CD4-positive, alpha-beta T cell treated with Interleukin-15 for 1 hour (primary cell): Measurements from ENCODE around the gene SCP2.
"Not testable (repeated sequence)": the region's sequence is repeated elsewhere in the genome, so short reads cannot be mapped to it uniquely, and the experiment has no call there.

ENCODE experiments used
- DNase-seq: peaks from one replicate; pipeline ENCODE4 v3.0.0-alpha.2; 2020

Gene SCP2

DNA sequence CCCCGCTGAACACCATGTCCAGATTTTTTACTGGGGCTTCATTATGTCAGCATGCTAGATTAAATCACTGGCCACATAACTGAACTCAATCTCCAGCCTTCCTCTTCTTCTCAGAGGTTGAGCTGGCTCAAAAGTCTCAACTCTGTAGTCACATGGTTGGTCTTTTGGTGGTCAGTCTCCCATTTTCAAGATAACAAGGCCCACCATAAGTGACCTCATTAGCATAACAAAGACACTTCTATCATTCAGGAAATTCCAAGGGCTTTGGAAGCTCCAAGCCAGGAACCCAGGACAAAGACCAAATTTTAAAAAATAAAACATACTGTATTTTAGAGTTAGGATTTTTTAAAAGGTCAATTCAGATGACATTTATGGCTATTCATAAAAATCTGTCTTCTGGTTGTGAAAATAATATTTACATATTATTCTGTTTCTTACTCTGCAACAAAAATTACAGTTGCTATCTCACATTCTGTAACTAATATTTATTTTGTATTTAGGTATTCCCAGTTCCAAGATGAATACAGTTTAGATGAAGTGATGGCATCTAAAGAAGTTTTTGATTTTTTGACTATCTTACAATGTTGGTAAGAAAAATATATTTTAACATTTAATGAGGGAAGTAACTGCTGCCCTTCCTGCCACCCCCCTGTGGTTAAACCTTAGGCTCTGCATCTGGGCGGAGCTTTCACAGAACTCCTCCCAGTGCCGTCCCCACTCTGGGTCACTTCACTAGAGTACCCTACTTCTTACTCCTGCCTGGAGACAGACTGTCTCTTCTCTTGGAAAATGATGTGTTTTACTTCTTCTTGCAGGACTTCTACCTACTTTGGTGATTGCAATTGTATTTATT lies 49.3 kb downstream of the SCP2 start:
- no peak for DNase-seq

DNA sequence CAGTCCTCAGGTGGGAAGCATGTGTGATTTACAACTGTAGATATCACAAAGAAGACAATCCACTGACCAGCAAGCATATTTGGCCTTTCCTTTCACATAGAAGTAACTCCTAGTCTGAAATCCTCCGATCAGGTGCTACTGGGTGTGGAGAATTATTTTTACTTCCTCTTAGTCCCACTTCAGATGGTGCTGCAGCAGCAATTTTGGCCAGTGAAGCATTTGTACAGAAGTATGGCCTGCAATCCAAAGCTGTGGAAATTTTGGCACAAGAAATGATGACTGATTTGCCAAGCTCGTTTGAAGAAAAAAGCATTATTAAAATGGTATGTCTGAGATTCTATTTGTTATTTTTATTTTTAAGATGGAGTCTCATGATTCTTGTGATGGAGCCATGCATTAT lies 51.0 kb downstream of the SCP2 start:
- DNase-seq: no peak

DNA sequence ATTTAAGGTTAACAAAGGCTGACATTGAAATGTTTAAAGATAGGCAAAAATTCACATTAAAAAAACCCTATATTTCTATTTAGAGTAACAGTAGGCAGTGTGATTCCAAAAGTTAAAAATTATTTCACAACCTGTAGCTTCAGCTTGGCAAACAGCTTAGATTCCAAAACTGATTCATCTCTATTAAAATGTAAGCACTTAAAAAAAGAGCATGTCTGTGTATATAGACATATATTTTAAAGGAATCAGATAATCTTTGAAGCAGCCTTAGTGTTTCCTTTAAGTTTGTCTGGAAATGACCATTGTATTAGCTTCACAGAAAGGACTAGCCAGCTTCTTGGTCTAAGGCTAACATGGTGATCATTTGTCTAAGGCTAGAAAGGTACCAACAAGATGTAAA lies 65.7 kb downstream of the SCP2 start:
- not testable (repeated sequence) for DNase-seq

DNA sequence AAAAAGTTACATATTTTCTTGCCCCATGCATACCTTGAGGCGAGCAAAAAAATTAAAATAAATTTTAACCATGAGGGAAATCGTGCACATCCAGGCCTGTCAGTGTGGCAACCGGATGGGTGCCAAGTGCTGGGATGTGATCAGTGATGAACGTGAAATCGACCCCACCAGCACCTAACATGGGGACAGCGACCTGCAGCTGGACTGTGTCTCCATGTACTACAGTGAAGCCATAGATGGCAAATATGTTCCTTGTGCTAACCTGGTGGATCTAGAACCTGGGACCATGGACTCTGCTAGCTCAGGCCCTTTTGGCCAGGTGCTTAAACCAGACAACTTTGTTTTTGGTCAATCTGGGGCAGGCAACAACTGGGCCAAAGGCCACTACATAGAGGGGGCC lies 67.6 kb downstream of the SCP2 start:
- no peak for DNase-seq

DNA sequence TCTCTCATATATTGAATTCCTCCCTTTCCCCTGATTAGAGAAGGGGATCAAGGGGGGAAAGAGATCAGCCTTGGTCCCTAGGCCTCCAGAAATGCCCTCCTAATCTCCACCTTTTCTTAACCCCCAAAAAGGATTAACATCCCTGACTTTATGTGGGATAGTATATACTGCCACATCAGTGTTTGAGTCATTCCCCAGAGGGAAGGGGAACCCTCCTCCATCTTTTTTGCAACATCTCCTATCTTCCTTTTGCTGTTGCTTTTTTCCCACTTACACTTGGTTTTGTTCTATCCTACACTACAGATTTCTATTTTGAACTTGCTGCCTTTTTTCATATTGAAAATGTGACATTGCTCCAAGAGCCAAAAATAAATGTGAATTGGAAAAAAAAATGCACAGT lies 69.6 kb downstream of the SCP2 start:
- no peak for DNase-seq

DNA sequence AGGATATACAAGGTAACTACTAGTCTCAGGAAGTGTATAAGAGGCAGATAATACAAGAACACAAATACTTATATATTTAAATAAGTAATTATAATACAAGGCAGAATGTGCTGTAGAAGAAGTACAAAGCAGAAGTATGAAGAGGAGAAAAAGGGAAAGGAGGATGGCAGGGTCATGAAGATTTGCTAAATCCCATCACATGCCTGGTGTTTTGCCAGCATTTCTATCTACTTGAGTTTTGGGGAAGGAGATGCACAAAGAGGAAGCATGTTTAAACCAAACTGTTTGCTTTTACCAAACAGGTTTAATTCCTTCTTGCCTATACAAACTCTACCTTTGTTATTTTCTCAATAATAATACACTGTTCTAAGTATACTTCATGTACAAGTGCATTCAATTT lies 74.1 kb downstream of the SCP2 start:
- DNase-seq: no peak

DNA sequence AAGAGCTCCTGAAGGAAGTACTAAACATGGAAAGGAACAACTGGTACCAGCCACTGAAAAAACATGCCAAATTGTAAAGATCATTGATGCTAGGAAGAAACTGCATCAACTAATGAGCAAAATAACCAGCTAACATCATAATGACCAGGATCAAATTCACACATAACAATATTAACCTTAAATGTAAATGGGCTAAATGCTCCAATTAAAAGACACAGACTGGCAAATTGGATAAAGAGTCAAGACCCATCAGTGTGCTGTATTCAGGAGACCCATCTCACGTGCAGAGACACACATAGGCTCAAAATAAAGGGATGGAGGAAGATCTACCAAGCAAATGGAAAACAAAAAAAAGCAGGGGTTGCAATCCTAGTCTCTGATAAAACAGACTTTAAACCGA lies 79.5 kb downstream of the SCP2 start:
- not testable (repeated sequence) for DNase-seq

DNA sequence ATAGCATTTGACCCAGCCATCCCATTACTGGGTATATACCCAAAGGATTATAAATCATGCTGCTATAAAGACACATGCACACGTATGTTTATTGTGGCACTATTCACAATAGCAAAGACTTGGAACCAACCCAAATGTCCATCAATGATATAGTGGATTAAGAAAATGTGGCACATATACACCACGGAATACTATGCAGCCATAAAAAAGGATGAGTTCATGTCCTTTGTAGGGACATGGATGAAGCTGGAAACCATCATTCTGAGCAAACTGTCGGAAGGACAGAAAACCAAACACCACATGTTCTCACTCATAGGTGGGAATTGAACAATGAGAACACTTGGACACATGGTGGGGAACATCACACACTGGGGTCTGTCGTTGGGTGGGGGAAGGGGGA lies 83.2 kb downstream of the SCP2 start:
- not testable (repeated sequence) for DNase-seq

DNA sequence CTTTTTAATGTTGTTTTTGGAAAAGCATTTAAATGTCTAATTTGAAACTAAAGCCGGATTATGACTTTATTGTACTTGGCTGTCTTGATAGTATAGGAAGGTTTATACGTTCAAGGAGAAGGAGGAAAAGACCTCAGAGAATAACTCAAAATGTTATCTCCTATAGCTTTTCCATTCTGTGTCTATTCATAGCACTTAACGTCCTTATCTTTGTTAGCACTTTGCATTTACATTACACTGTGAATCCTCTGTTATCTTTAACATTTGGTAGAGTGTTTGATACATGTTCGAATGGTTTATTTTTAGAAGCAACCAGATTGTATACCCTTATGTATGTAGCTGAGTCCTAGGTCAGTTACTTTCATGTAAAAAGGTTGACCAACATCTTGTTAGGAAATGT lies 84.1 kb downstream of the SCP2 start:
- DNase-seq: no peak

DNA sequence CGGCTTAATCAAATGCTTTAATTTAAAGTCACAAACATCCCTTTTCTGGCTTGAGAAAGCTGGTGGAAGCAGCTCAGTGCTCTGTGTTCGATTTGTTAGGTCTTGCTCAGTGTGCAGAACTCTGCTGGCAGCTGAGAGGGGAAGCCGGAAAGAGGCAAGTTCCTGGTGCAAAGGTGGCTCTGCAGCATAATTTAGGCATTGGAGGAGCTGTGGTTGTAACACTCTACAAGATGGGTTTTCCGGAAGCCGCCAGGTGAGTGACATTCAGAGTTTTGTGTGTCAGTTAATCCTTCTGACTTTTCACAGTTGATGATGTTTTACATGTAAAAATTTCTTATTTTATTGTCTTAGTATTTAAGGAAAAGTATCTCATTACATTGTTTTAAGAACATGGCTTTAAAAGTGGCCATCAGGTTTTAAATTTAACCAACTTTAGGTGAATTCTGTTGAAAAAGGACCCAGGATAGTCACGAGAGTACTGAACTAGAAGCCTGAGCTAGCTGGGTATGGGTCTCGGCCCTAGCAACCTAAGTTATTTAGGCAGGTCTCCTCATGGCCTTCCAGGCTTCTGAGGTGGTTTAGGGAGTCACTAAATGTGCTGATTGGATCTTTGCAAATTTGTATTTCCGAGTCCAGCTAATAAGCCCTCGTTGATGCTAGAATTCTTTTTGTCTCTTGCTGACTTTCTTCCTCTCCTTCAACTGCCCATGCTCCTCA lies 87.9 kb downstream of the SCP2 start:
- peak; percentile 82 for DNase-seq

DNA sequence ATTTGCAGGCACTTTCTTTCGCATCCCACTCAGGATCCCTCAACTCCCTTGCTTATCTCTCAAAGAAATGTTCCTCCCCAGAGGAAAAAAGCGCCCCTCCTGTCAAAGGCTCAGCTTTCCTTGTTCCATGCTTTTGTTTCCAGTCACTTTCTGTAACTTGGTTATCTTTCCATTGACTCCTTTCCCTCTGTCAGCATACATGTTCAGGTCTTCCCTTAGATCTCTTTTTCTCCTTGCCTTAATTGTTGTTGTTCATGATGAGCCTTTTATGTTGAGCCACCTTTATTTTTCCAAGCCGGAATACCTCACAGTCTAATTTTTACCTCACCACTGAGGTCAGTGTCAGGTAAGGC lies 88.4 kb downstream of the SCP2 start:
- no peak for DNase-seq

DNA sequence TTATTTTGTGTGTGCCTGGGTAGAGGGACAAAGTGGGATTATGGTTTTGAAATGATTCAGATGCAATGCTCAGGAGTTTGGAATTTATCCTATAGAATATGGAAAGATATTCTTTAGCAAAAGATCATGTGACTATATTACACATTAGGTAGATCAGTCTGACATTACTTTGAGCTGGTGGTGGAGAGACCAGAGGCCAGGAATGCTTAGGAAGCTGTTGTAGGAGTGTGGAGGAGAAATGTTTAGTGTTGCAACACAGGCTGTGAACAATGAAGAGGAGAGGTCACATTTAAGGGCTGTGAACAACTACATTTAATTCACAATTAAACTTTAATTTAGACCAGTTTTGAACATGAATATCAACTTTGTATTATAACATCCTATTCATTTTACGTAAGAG lies 89.6 kb downstream of the SCP2 start:
- no peak for DNase-seq

DNA sequence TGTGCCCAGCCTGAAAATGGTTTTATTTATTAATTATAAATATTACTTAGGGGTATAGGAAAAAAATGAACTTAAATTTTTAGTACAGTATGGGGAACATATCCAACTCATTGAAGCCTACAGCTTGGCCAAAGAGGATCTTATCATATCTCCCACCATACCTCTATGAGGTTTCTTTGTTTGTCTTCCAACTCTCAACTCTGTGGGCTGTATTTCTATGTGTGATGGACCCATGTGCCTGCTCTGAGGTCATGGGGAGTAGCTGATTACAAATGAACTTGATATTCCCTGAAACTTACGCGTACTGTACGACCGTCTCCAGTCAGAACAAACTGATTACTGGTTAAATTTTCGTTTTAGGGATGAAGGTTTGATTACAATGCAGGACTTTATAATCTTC lies 93.5 kb downstream of the SCP2 start:
- no peak for DNase-seq

DNA sequence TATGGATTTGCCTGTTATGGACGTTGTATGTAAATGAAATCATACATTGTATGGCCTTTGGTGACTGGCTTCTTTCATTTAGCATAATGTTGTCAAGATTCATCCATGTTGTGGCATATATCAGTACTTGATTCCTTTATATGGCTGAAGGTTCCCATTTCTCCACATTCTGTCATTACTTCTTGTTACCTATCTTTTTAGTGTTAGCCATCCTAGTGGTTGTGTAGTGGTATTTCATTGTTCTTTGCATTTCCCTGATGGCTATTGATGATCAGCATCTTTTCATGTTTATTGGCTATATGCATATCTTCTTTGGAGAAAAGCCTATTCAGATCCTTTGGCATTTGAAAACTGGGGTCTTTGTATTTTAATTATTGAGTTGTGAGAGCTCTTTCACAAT lies 95.1 kb downstream of the SCP2 start:
- DNase-seq: no peak

DNA sequence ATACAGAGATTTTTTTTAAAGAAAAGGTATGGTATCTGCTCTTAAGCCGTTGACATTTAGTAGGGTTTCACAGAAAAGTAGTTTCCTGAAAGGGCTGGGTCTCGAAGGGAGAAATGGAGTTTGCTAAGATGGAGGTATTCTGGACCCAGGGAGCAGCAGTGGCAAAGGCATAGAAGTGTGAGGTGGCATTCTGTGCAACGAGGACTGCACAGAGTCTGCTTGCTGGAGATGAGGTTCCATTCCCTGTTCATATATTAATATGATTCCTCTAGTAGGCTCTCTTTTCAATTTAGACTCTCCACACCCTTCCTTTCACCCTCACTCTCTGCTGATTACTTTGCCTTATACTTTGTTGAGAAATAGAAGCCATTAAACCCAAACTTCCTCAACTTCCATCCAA lies 96.5 kb downstream of the SCP2 start:
- no peak for DNase-seq

DNA sequence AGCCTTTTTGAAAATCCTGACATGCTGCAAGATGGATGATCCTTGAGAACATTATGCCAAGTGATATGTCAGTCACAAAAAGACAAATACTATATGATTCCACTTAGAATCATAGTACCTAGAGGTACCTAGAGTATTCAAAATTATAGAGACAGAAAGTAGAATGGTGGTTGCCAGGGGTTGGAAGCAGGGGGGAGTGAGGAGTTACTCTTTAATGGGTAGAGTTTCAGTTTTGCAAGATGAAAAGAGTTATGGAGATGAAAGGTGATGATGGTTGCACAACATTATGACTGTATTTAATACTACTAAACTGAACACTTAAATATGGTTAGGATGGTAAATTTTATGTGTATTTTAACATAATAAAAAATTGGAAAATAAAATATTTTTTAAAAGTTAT lies 97.0 kb downstream of the SCP2 start:
- no peak for DNase-seq

DNA sequence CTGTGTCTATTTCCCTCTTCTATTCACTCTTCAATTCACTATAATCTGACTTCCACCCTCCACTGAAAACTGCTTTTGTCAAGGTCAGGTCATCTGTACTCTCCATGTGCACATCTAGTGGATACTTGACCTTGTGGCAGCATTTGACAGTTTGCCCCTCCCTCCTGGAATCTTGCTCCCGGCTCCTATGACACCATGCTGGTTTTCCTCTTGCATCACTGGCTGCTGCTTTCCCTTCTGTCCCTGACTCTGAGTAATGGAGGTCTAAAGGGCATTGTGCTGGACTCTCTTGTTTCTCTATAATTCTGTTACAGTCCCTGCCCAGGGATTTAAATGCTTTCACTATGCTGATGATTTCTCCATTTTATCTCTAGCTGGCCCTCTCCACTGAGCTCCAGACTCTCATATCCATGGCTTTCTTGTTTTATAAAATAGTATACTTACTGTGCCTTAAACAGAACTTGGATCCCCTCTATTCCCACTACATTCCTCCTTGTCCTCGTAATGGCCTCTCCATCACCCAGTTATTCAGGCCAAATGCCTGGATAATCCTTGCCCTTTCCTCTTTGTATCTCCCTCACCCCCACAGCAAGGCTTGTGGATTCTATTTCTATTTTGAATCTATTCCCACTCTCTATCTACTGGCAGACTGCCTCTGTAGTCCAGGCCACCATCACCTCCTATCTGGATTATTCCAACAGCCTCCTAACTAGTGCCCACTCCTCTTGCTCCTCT lies 98.1 kb downstream of the SCP2 start:
- no peak for DNase-seq

DNA sequence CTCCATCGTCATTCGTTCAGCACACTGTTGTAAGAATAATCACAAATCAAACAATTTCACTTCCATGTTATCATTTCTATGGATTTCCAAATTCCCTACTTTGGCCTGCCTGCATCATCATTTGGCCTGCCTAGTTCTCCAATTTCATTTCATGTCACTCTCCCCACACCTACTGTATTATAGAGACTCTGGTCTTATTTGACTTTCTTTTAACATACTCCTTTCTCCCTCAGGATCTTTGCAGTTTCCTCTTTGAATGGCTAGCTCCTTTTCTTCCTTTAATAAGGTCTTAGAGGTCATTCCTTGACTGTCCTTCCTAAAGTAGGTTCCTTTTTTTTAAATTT lies 98.7 kb downstream of the SCP2 start:
- DNase-seq: no peak

DNA sequence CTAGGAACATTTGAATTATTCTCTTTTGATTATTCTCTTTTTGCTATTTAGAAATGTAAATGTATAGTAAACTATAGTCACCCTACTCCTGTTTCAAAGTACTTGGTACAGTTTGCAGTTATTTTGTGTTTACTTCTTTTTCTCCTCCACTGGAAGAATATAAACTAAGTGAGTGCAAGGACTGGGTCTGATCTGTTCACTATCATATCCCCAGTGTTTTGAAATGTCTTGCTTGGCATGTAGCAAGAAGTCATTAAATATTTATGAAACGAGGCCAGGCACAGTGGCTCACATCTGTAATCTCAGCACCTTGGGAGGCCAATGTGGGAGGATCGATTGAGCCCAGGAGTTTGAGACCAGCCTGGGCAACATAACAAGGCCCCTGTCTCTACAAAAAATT lies 99.2 kb downstream of the SCP2 start:
- DNase-seq: no peak

DNA sequence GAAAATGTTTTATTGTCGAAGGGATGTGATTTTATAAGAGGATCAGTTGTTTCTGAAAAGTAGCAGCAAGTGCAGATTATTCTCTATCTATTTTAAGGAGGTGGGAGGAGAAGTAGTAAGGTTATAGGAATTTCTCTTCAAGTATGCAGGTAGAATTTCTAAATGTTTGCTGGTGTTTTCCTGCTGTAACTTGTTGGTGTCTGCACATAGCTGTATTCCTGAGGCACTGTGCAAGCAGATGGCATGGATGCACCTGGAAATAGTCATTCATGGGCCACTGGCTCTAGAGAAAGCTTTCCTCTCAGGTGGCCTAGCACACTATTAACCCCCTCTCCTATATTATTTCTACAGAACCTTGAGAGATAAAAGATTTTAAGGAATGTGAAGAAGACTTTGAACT lies 104.7 kb downstream of the SCP2 start:
- DNase-seq: no peak

DNA sequence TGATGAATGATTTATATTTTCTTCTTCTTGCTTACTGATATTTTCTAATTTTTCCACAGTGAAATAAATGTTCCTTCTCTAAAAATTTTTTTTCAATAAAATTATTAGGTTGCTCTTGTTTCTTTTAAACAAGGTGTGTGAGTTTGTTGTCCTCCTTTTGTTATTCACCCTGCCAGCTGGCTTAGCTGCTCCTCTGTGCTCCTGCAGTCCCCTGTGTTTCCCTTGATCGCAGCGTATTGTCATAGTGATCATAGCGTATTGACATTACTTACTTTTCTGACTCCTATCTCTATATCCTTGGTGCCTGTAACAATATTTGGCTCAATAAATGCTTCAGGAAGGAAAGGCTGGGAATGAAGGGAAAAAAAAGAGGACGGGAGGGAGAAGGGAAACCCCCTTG lies 110.1 kb downstream of the SCP2 start:
- no peak for DNase-seq

DNA sequence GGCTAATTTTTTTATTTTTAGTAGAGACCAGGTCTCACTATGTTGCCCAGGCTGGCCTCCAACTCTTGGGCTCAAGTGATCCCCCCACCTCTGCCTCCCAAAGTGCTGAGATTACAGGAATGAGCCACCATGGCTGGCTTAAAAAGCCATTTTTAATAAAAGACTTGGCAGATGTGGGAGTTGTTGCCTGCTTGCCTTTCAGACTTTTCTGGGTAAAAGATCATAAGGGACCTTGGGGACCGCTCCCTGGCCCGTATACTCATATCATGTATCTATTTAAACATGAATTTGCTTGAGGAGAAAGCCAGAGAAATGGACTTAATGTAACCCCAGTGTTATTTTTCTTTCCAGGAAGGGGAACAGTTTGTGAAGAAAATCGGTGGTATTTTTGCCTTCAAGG lies 111.5 kb downstream of the SCP2 start:
- DNase-seq: no peak

DNA sequence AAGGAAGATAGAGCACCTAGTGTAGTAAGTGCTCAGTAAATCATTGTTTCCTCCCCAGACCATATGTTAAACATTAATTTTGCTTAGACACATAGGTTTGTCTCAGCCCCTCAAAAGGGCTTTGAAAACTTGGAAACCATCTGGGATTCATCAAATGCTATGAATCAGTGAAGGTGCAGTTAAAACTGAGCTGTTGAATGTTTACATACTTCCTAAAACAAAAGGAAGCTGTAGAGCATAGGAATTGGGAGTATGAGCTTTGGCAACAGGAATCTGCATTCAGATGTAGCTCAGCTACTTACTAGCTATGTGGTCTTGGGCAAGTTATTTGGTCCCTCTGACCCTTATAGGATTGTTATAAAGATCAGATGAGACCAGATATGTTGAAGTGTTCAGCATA lies 116.2 kb downstream of the SCP2 start:
- no peak for DNase-seq

DNA sequence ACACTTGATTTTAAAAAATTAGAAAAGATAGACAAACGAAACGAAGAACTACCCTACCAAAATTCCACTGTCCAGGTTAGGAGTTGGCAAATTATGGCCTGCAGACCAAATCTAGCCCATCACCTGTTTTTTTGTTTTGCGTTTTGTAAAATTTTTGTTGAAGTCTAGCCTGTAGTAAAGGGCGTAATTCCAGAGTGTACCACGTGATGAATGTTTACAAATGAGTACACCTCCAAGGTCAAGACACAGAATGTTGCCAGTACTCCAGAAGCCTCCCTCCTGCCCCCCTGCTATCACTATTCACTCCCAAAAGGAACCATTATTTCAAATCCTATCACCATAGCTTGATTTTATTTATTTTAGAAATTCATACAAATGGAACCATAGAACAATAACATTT lies 117.8 kb downstream of the SCP2 start:
- no peak for DNase-seq
